ENCODE measurements around the gene SPZ1.
"Not testable (repeated sequence)": the region's sequence is repeated elsewhere in the genome, so short reads cannot be mapped to it uniquely, and the experiment has no call there.

Gene SPZ1, protein sequence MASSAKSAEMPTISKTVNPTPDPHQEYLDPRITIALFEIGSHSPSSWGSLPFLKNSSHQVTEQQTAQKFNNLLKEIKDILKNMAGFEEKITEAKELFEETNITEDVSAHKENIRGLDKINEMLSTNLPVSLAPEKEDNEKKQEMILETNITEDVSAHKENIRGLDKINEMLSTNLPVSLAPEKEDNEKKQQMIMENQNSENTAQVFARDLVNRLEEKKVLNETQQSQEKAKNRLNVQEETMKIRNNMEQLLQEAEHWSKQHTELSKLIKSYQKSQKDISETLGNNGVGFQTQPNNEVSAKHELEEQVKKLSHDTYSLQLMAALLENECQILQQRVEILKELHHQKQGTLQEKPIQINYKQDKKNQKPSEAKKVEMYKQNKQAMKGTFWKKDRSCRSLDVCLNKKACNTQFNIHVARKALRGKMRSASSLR

DNA sequence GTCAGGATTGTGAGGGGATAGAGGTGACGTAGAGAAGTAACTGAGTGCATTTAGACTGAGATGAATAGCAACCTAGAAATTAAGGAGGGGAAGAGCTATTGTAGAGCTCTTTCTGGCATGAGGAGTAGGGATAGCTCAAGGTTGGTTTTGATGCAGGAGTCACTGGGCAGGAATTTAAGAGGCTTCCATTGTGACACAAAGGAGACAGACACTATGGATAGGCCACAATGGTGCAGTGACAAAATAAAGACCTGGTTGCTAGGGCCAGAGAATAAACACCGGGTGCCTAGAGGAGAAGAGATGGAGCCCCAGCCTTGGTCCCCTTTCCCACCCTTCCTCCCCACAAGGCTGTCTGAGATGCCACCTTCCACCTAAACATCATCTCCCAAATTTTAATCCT lies at the start of gene SPZ1:
SPZ1 (plus strand) TSS at position 301 of the 400 bp plus-strand sequence. CDS start 214 bp downstream, outside the sequence.
- no peak for FAIRE-seq

DNA sequence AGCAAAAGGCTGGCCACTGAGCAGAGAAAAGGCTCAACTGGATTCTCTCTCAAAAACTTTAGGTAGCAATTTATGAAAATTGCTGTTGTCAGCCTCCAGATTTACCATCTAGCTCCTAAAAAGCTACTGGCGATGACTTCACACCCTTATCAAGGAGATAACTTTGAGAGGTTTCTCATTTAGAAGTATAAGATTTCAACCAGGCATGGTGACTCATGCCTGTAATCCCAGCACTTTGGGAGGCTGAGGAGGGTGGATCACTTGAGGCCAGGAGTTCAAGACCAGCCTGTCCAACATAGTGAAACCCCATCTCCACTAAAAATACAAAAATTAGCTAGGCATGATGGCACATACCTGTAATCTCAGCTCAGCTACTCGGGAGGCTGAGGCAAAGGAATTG lies 49.3 kb upstream of the SPZ1 start:
- not testable (repeated sequence) for FAIRE-seq

DNA sequence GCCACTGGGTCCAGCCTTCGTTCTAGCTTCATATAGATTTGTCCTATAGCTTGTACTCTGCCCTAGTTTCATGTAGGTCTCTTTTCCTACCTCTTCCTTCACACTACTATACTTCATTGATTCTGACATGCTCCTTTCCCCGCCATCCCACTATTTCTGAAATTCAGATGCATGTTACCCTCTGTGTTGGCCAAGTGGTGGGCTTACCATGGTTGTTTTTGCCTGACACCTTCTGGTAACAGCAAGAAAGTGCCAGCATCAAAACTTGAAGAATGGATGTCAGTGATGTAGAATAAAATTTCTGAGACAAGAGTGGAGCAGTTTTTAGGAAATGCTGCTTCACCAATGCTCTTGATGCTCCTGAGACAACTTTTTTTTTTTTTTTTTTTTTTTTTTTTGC lies 44.5 kb upstream of the SPZ1 start:
- no peak for FAIRE-seq

DNA sequence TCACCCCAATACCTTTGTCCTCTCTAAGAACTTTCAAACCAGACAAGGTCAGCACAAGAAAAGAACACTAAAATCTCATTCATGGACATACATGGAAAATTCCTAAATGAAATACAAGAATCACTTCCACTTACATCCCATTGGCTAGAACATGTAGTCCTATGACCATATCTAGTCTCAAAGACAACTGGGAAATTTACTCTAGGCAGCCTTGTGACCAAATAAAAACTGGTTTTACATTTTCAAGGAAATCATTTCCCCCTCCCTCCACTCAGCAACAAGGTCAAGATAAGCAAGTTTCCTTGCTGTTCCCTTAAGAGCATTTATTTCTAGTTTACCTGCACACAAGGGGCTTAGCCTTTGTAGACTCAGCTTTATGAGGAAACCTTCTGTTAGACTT lies 43.6 kb upstream of the SPZ1 start:
- no peak for FAIRE-seq

DNA sequence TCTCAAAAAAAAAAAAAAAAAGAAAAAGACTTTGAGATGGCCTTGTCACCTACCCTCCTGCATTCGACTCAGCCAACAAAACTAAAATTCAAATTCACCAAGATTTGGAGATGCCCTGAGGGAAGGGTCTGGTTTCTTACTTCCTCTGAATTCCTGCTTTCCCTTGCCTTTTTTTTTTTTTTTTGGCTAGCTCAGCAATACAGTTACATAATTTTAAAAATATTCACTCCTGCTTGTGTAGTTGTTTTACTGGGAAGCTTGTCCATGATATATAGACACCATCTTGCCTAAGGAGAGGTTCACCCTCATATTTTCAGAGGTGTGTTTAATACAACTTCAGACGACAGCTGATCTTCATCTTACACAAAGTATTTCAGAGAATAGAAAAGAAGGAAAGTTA lies 42.6 kb upstream of the SPZ1 start:
- FAIRE-seq: no peak

DNA sequence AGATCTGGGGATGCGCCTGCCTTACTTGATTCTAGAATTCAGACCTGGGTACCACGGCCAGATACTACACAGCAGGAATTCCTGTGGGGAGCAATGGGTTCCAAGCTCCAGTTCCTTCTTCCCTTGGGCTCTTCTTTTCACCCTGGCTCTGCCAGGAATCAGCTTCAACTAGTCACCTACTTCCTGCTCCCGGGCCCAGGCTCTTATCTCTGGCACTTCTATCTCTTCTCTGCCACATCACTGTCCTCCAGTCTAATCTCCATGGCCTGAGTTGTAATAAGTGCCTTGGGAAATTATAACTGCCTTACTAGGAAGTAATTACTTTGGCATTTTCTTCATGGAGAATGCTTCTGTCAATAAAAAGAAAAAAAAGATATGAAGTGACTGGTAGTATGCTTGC lies 37.7 kb upstream of the SPZ1 start:
- FAIRE-seq: no peak

DNA sequence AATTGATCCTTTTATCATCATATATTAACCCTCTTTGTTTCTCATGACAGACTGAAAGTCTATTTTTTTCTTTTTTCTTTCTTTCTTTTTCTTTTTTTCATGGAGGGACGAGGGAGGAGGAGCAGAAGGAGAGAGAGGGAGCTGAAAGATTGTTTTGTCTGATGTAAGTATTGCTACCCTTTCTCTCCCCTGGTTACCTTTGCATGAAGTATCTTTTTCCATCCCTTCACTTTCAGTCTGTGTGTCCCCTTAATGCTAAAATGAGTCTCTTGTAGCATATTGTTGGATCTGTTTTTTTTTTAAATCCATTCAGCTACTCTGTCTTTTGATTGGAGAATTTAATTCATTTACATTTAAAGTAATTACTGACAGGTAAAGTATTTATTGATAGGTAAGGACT lies 36.4 kb upstream of the SPZ1 start:
- no peak for FAIRE-seq

DNA sequence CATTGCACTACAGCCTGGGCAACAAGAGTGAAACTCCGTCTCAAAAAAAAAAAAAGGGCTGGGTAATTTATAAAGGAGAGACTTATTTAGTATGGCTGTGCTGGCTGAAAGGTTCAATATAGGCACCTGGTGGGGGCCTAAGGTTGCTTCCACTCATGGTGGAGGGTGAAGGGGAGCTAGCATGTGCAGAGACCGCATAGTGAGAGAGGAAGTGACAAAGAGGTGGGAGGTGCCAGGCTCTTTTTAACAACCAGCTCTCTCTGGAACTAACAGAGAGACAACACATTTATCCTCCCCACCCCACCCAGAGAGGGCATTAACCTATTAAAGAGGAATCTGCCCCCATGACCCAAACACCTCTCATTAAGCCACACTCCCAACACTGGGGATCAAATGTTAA lies 35.1 kb upstream of the SPZ1 start:
- FAIRE-seq: no peak

DNA sequence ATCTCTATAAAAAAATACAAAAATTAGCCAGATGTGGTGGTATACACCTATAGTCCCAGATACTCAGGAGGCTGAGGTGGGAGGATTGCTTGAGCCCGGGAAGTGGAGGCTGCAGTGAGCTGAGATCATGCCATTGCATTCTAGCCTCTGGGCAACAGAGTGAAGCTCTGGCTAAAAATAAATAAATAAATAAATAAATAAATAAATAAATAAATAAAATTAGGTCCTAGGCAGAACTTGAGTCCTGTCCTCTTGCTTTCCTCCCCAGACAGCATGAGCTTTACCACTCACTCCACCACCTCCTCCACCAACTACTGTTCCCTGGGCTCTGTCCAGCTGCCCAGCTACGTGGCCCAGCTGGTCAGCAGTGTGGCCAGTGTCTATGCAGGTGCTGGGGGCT lies 31.6 kb upstream of the SPZ1 start:
- no peak for FAIRE-seq

DNA sequence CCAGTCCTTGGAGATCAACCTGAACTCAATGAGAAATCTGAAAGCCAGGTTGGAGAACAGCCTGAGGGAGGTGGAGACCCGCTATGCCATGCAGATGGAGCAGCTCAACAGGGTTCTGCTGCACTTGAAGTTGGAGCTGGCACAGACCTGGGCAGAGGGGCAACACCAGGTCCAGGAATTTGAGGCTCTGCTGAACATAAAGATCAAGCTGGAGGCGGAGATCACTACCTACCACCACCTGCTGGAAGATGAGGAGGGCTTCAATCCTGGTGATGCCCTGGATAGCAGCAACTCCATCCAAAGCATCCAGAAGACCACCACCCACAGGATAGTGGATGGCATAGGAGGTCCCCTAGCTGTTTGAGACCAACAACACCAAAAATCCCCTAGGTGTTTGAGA lies 30.5 kb upstream of the SPZ1 start:
- no peak for FAIRE-seq

DNA sequence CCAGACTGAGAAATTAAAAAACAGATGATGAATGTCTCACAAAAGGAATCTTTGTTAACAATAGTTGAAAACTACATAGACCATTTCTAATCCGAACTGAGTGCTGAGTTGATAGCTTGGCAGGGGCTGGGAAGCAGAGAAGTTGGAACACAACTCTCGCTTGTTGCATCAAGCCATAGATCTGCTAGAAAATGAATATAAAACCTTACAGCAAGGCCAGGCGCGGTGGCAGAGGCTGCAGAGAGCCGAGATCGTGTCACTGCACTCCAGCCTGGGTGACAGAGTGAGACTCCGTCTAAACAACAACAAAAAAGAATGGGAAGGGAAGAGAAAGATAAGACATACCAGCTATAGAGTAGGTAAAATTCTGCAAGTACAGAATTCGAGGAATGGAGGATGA lies 28.0 kb upstream of the SPZ1 start:
- FAIRE-seq: no peak

DNA sequence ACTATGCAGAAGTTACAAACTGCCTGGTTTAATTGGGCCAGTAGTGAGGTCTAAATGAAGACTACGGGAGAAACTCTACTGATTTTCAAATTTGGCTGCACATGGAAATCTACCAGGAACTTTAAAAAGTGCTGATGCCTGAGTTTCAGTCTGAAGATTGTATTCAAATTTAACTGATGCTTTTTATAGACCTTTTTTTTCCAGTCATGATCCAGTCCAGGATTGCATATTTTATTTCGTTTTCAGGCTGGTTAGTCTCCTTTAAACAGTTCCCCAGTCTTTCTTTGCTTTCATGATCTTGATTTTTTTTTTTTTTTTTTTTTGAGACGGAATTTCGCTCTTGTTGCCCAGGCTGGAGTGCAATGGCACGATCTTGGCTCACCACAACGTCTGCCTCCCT lies 23.7 kb upstream of the SPZ1 start:
- FAIRE-seq: no peak

DNA sequence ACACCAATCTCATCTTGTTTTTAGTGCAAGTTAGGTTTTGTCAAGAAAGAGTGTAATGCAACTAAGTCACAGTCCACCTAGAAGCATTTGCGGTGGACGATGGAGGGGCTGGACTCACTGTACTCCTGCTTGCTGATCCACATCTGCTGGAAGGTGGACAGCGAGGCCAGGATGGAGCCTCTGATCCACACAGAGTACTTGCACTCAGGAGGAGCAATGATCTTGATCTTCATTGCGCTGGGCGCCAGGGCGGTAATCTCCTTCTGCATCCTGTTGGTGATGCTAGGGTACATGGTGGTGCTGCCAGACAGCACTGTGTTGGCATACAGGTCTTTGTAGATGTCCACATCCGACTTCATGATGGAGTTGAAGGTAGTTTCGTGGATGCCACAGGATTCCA lies 20.2 kb upstream of the SPZ1 start:
- FAIRE-seq: no peak

DNA sequence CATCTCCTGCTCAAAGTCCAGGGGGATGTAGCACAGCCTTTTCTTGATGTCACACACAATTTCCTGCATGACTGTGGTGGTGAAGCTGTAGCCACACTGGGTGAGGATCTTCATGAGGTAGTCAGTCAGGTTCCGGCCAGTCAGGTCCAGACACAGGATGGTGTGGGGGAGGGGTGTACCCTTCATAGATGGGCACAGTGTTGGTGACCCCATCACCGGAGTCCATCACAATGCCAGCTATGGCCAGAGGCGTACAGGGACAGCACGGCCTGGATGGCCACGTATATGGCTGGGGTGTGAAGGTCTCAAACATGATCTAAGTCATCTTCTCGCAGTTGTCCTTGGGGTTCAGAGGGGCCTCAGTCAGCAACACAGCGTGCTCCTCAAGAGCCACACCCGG lies 19.7 kb upstream of the SPZ1 start:
- no peak for FAIRE-seq

DNA sequence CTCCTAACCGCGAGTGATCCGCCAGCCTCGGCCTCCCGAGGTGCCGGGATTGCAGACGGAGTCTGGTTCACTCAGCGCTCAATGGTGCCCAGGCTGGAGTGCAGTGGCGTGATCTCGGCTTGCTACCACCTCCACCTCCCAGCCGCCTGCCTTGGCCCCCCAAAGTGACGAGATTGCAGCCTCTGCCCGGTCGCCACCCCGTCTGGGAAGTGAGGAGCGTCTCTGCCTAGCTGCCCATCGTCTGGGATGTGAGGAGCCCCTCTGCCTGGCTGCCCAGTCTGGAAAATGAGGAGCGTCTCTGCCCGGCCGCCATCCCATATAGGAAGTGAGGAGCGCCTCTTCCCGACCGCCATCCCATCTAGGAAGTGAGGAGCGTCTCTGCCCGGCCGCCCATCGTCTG lies 19.0 kb upstream of the SPZ1 start:
- not testable (repeated sequence) for FAIRE-seq

DNA sequence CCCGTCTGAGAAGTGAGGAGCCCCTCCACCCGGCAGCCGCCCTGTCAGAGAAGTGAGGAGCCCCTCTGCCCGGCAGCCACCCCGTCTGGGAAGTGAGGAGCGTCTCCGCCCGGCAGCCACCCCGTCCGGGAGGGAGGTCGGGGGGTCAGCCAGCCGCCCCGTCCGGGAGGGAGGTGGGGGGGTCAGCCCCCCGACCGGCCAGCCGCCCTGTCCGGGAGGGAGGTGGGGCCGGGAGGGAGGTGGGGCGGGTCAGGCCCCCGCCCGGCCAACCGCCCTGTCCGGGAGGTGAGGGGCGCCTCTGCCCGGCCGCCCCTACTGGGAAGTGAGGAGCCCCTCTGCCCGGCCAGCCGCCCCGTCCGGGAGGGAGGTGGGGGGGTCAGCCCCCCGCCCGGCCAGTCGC lies 18.5 kb upstream of the SPZ1 start:
- not testable (repeated sequence) for FAIRE-seq

DNA sequence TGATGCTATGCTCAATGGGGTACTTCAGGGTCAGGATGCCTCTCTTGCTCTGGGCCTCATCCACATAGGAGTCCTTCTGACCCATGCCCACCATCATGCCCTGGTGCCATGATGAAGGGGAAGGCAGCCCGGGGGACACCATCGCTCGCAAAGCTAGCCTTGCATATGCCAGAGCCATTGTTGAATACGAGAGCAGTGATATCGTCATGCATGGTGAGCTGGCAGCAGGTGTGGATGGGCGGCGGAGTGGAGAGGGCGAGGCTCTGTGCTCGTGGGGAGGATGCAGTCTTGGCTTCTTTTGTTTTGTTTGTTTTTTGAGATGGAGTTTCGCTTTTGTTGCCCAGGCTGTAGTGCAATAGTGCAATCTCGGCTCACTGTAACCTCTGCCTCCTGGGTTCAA lies 17.2 kb upstream of the SPZ1 start:
- FAIRE-seq: no peak

DNA sequence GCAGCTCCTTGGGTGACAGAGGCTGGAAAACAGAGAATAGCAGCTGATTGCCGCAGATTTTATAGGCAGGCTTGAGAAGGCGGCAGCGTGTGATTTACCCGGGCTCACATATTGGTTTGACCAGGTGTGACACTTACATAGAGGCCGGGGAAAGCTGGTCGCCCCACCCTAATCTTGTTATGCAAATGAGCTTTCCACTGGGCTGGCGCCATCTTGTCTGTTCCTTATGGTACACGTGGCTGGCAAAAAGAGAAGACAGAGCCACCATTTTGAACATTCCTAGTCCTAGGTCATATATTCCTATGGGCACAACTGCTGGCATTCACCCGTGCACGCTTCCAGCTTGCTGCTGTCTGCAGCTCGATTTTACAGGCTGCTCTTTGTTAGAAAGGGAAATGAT lies 11.3 kb upstream of the SPZ1 start:
- FAIRE-seq: no peak

DNA sequence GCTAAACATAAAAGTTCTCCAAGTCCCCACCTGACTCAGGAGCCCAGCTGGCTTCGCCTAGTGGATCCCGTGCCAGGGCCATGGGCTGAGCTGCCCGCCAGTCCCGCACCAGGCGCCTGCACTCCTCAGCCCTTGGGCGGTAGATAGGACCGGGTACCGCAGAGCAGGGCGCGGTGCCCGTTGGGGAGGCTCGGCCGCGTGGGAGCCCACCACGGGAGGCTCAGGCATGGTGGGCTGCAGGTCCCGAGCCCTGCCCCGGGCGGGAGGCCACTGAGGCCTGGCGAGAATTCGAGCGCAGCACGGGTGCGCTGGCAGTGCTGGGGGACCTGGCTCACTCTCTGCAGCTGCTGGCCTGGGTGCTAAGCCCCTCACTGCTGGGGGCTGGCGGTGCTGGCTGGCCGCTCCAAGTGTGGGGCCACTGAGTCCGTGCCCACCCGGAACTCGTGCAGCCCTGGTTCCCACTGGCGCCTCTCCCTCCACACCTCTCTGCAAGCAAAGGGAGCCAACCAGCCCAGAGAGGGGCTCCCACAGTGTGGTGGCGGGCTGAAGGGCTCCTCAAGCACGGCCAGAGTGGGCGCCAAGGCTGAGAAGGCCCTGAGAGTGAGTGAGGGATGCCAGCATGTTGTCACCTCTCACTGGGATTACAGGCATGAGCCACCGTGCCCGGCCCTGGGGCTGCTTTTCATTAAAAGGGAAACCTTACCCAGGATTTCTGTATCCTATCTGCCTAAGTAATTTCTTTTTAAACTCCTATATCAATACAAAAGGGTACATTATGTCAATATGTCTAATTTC lies 9.7 kb upstream of the SPZ1 start:
- FAIRE-seq: no peak

DNA sequence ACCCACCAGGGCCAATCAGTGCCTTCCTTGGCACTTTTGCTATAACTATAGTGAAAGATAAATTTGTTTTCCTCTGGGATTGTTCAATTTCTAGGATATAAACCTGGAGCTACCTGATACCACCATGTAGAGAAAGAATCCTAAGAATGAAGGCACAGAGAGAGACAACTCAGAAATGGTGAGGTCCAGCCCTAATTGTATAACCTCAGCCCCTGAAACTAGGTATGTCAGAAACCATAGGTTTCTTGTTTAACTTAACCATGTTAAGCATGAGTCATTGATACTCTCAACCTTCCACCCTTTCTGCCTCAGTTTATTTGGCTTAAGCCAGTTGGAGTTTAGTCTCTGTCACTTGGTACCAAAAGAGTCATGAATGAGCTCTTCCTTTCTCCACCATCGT lies 4.6 kb upstream of the SPZ1 start:
- FAIRE-seq: no peak

DNA sequence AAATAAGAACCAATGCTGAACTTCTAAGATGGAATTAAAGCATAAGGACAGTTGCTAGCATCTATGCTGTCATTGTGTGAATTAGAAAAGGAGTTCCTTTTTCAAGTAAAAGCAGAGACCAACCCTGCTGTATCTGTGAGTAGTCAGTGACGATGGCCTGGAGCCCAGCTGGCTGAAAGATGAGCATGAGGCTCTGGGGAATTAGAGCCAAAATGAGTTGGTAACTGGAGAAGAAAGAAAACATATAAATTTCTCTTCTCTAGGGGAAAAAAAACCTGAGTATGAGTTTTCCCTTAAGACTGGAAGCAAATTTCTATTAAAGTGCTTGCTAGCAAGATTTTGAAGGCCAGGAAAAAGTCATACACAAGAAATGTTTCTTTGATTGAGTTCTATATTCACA lies 1.6 kb upstream of the SPZ1 start:
- no peak for FAIRE-seq

DNA sequence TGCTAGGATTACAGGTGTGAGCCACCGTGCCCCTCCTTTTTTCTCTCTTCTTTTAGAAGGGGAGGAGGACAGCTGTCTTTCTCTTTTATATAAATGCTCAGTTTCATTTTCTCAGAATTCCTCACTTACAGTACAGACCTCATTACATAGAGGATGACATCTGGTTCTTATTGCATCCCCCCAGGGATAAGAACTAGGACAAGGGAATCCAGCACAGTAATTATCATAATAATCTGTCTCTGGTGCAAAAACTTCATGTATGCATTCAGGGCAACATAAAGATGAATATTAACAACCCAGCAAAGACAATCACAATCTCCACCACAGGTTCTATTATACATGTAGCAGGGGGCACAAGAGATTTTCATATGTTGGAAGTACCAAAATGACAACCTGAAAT lies 5.1 kb downstream of the SPZ1 start:
- FAIRE-seq: no peak

DNA sequence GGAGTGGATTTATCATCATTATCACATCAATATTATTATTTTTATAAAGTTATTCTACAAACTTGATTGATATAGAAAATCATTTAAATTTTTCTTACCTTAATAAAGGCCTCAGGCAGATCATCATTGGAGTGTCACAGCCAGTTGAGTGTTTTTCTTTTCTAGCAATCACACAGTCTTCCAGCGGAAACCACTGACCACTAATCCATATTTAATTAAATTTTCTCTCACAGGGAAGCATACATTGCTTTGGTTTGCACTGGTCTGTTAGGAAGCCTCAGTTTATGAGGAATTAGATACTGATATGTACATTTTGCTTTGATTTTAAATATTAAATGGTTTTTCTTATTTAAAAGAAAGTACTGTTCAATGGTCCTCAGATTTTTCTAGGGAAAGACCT lies 6.7 kb downstream of the SPZ1 start:
- no peak for FAIRE-seq

DNA sequence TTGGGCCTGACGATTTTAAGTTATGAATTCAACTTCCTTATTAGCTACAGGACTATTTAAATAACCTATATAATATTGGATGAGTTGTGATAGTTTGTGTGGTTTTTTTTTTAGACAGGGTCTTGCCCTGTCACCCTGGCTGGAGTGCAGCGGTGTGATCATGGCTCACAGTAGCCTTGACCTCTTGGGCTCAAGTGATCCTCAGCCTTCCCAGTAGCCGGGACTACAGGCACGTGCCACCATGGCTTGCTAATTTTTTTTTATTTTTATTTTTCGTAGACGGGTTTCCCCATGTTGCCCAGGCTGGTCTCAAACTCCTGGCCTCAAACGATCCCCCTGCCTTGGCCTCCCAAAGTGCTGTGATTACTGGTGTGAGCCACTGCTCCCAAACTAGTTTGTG lies 17.6 kb downstream of the SPZ1 start:
- no peak for FAIRE-seq

DNA sequence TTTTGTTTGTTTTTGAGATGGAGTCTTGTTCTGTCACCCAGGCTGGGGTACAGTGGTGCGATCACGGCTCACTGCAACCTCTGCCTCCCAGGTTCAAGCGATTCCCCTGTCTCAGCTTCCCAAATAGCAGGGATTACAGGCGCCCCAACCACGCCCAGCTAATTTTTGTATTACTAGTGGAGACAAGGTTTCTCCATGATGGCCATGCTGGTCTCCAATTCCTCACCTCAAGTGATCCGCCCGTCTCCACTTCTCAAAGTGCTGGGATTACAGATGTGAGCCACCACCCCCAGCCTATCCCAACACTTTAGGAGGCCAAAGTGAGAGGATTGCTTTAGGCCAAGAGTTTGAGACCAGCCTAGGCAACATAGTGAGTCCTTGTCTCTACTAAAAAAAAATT lies 19.3 kb downstream of the SPZ1 start:
- FAIRE-seq: no peak
